Fibroblast of mammary gland (primary cell): Measurements from ENCODE around the gene NXT2.

Experiments used
- DNase-seq: peaks from one replicate; pipeline ENCODE4 v3.0.0-alpha.2; 2010; ENCODE audit warnings: low read depth
- H3K4me3 ChIP-seq: 2 replicates; pipeline ENCODE4 v1.5.1; 2011; ENCODE audit warnings: low read depth, mild to moderate bottlenecking, low read length, moderate library complexity; ENCODE audit not compliant: control insufficient read depth
- TF ChIP-seq, protein P1 (sequence below): conservative IDR thresholded peaks from 2 replicates; pipeline ENCODE4 v1.5.1; 2011; ENCODE audit warnings: low read depth, low read length, inconsistent platforms; ENCODE audit not compliant: control insufficient read depth, insufficient read depth

Gene NXT2

DNA sequence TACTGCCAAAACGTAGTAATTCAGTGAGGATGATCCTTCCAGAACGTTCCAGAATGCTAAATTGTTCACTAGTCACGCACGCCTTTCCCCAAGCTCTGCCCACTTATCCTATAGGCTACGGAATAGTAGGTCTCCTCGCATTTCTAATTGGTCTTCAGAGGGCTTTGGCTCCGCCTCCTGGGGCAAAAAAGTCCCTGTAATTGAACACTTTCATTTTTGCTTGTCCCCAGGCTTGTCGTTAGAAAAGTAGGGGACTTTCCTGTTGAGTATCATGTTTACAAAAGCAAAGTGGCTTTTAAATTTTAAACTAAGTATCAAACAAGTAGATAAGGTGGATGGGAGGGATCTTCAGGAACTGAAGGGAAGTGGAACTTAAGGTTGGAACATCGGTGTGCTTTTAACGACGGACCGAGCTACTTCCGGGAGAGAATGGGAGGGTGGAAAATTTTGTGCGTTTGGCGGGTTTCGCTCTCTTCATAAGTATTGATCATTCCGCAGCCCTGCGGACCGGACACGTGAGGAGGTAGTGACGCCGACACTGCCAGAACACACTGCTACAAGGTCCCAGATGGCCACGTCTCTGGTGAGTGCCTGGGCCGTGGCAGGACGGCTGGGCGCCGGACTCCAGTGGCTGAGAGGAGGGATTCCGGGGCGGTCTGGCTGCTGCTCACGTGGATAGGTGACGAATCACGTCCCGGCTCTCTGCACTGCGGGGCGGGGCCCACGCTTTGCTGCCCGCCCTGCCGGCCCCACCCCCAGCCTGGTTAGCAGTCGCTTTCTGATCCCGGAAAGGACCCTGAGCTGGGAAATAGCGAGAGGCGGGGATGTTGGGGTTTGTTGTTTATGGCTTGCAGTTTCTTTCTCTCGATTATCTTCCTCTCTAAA, at the start of gene NXT2:
Gene NXT2, plus strand, starts transcription at position 406 of the 885 bp plus-strand sequence. Its CDS starts 163 bp downstream, at position 569.
- peak; percentile 91 for DNase-seq
- H3K4me3 ChIP-seq = peak within 1 kb of the TSS; percentile 69
- TF ChIP-seq, protein P1, sequence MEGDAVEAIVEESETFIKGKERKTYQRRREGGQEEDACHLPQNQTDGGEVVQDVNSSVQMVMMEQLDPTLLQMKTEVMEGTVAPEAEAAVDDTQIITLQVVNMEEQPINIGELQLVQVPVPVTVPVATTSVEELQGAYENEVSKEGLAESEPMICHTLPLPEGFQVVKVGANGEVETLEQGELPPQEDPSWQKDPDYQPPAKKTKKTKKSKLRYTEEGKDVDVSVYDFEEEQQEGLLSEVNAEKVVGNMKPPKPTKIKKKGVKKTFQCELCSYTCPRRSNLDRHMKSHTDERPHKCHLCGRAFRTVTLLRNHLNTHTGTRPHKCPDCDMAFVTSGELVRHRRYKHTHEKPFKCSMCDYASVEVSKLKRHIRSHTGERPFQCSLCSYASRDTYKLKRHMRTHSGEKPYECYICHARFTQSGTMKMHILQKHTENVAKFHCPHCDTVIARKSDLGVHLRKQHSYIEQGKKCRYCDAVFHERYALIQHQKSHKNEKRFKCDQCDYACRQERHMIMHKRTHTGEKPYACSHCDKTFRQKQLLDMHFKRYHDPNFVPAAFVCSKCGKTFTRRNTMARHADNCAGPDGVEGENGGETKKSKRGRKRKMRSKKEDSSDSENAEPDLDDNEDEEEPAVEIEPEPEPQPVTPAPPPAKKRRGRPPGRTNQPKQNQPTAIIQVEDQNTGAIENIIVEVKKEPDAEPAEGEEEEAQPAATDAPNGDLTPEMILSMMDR = no peak

DNA sequence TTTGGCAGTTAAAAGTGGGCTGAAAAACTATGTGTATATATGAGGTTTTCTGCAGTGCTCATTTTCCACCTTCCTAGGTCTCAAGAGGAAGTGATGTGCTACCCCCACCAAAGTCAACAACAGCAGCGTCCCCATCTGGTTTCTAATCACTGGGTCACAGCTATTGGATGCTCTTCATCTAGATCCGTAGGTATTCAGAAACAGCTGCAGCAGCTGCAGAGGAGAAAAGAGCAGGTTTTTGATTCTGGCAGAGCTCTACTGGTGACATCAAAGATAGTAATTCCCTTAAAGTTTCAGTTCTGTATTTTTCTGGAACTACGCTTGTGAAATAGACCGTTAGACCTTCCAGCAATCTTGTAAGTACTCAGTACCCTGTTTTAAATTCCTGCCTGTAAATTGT, 49.0 kb upstream of the NXT2 start:
- no peak for DNase-seq
- TF ChIP-seq, protein P1 = no peak
- no peak overlapping the region for H3K4me3 ChIP-seq

DNA sequence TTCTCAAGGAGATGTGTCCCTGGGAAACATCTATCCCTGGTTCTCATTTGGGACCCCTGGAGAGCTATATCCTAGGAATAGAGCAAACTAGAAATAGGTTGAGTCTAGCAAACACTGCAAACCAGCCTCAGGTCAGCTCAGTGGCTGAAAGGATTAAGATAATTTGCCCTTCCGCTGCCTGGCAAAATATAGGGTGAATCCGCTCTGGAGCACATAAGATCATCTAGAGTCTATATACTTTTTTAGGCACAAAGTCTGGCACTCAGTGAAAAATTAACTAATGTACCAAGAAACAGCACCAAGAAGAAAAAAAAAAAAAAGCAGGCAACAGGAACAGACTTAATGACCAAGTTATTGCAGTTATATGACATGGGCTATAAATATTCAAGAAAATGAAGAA, 47.5 kb upstream of the NXT2 start:
- TF ChIP-seq, protein P1 = no peak
- no peak for DNase-seq
- H3K4me3 ChIP-seq = no peak overlapping the region

DNA sequence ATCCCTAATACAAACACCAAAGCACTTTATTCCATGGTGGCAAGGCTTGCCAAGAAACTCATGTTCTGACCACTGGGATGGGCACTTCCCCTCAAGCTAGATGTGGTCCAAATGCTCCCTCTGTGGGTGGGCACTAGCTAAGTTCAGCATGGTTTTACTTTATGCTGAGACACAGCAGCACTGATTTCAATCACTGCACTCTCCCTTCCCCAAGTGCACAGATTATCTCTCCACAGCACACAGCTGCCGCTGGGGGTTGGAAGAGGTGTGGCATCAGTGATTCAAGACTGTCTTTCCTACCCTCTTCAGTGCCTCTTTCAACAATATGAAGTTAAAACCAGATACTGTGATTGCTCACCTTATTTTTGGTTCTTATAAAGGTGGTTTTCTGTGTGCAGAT, 38.2 kb upstream of the NXT2 start:
- DNase-seq = no peak
- TF ChIP-seq, protein P1 = no peak
- H3K4me3 ChIP-seq = no peak overlapping the region

DNA sequence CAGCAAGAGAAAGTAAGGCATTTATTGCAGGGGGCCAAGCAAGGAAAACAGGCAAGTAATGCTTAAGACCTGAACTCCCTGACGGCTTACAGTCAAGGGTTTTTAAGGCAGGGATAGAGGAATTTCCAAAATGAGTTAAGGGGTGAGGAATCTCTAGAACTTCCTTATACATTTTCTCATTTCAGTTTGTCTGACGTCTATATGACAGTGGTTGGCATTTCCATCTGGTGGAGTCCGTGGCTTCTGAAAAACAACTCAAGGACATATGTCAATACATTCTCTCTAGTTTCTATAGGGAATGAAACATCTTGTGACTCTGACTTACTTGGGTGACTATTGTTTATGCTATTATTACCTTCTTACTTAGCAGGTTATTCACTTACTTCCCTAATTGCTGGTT, 35.5 kb upstream of the NXT2 start:
- DNase-seq = no peak
- H3K4me3 ChIP-seq = no peak overlapping the region
- TF ChIP-seq, protein P1 = no peak

DNA sequence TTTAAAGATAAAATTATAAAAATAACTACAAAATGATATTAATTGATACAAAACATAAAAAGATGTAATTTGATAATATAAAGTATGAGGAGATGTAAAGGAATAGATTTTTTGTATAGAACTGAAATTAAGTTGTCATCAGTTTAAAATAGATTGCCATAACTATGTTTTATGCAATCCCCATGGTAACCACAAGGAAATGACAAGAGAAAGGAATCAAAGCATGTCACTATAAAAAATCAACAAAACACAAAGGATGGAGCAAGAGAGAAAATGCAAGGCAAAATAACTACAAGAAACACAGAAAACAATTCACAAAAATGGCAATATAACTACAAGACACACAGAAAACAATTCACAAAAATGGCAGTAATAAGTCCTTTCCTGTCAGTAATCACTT, 27.7 kb upstream of the NXT2 start:
- H3K4me3 ChIP-seq = no peak overlapping the region
- DNase-seq = no peak
- TF ChIP-seq, protein P1 = no peak
